ENCODE measurements around the gene NTN4.
"Not testable (repeated sequence)": the region's sequence is repeated elsewhere in the genome, so short reads cannot be mapped to it uniquely, and the experiment has no call there.

NTN4 gene

DNA sequence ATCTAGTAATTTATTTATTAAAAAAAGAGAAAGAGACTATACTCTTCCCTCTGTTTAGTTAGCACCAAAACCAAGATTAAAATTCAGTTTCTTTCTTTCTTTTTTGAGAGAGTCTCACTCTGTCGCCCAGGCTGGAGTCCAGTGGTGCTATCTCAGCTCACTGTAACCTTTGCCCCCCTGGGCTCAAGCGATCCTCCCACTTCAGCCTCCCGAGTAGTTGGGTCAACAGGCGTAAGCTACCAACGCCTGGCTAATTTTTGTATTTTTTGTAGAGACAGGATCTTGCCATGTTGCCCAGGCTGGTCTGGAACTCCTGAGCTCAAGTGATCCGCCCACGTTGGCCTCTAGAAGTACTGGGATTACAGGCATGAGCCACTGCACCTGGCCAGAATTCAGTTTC is 174.1 kb downstream of the NTN4 start:
- DNase-seq, result not testable (repeated sequence)

DNA sequence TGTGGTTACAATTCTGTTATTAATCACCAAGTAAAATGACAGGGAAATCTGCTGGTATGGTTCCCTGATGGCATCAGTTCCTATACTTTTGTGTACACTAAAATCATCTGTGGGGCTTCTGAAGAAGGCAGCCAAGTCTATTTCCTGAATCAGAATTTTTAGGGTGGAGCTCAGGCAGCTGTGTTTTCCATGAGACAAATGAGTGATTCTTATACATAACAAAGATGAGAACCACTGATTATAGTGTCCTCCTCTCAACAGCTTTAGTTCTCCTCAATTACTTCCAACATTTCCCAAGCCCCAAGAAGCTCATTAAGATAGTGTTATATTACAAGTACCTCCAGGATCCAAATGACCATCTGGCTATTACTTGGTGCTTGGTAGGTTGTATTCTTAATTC is 174.8 kb downstream of the NTN4 start:
- peak; percentile 63 for DNase-seq

DNA sequence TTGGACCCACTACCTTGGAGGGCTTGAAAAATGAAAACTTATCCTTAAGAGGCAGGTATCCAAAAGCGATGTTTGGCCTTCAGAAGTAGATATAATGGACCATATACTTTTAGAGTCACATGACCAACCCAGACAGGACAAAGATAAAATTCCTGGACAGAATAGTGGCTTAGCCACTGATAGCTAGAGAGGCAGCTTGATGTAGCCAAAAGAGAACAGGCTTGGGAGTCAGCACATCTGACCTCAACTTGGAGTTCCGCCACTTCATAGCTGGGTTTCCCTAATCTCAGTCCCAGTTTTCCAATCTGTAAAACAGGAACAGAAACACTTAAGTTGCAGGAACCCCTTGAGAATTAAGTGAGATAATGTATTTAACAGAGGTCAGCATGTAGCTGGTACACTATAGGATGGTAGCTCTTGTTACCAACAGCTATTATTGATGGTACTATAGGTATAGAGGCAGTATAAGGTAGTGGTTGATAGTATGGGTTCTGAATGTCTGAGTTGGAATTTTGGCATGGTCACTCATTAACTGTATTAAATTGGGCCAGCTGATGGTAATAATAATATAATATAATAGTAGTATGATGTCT is 176.1 kb downstream of the NTN4 start:
- DNase-seq, result no peak

DNA sequence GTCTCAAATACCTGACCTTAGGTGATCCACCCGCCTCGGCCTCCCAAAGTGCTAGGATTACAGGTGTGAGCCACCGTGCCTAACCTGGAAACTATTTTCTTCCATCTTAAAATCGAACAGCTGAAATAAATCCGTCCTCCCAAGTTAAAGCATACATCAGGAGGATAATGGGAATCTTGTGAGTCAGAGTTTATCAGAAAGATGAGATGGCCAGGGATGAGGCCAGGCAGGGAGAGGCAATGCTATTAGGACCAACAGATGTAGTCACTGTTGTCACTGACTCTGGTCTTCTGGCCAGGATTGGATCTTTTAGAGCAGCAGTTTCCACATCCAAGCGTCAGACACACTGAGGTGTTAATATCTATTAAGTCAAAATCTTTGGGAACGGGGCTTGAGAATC is 177.5 kb downstream of the NTN4 start:
- DNase-seq, result no peak

DNA sequence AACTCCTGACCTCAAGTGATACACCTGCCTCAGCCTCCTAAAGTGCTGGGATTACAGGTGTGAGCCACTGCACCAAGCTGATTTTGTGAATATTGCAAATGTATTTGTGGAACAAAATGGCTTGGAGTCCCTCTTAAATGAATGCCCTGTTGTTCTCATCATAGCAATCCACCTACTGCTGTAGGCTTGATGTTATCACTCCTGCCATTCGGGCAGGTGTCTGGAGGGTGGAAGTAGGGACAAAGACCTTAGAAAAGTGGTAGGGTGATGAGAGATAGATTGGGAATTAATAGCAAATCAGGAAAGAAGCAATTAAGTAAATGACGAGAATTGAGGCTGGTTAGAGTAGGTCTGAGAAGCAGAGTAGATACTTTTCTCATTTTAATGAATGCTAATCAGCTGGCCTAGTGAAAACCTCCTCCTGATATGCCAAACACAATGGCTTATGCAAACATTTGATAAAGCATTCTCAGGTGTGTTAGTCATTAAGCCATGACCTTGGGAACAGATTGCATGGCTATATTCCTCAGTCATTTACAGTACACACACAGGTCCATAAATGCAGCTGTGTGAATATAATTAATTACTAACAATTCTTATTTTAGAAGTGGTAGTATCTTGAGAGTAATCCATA is 178.8 kb downstream of the NTN4 start:
- DNase-seq, result no peak

DNA sequence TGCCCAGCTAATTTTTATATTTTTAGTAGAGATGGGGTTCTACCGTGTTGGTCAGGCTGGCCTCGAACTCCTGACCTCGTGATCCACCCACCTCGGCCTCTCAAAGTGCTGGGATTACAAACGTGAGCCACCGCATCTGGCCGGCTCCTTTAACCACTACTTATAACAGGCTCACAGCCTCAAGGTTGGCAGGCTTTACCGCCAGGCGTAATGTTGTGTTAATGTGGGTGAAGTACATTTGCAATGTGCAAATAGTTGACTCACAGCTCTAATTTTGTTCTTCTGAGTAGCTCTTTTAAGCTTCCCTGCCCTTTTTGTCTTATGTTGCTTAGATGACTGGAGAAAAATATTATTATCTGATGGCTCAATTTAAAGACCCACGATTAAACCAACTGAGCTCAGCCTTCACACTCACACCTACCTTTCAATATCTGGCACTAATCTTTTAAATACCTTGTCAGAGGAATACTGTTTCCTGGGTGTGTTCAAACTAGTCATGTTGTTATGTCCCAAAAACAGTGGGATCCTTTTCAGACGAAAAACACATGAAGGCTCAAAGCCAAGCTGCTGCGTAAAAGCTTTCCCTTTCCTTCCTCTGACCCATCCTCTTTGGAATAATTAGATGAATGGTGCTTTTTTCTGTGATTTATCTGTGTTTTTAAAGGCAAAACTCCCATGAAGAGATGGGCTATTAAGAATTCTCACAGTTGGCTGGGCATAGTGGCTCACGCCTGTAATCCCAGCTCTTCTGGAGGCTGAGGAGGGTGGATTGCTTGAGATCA is 182.1 kb downstream of the NTN4 start:
- peak; percentile 74 for DNase-seq
